ENCODE results near the gene CLCN1. TPM values are rescaled to one million over a fixed set of nuclear protein-coding genes. Genes with fewer than 3 reads are reported as not detected.

Gene CLCN1
- total RNA-seq, 4 donors from 2014 or later = 0.92 to 2.9 (median 1.7) TPM

DNA sequence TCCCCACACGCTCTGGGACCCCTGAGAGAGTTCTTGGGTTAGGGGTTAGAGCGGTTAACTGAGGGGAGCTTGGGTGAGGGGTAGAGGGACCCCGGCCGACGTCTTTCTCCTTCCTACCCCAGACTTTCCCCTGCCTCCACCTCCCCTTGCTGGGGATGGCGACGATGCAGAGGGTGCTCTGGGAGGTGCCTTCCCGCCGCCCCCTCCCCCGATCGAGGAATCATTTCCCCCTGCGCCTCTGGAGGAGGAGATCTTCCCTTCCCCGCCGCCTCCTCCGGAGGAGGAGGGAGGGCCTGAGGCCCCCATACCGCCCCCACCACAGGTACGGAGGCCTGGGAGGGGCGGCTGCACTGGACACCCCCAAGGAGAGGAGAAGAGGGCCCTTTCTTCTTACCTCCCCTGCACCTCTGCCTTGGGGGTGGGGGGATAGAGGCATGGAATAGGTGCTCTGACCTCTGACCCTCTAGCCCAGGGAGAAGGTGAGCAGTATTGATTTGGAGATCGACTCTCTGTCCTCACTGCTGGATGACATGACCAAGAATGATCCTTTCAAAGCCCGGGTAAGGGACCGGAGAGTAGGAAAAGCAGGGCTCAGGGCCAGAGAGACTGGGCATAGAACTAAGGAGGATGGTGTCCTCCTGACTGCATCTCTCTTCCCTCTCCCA lies 66.3 kb downstream of the CLCN1 start:
- Histone ChIP-seq H3K27me3 (no peaks in the 10 kb centered on the region), H3K36me3 (peaks cover 0 to under 1% of the 10 kb centered on the region in 2 donors), H3K4me3 (peak overlapping the region; percentile 78 to 99 (median 86)), H3K27ac (peak overlapping the region; percentile 92 to 100 (median 98)), H3K4me1 (peaks cover 51 to 57% of the 10 kb centered on the region in 2 donors), H3K9me3 (no peaks in the 10 kb centered on the region)
- ATAC-seq (no peak), DNase-seq (no peak)
- TF ChIP-seq CTCF (IDR thresholded peaks at IDR 0.05 in 4 of 5, conservative IDR thresholded peaks at IDR 0.05 in 1 of 5) (no peak), POLR2A (IDR thresholded peaks at IDR 0.05) (no peak)
- in situ Hi-C loops (cut with MboI; ENCODE audit: low sequenced_read_pairs in 4 of 4) (no loop called here), intact Hi-C loops (cut with DNase I; ENCODE audit: low total_unique reads) (loop anchor here (5.0 to 10.0 kb wide), 2 partner anchors 50 to 523 kb away; partner anchors contain the start of gene TCAF1)

DNA sequence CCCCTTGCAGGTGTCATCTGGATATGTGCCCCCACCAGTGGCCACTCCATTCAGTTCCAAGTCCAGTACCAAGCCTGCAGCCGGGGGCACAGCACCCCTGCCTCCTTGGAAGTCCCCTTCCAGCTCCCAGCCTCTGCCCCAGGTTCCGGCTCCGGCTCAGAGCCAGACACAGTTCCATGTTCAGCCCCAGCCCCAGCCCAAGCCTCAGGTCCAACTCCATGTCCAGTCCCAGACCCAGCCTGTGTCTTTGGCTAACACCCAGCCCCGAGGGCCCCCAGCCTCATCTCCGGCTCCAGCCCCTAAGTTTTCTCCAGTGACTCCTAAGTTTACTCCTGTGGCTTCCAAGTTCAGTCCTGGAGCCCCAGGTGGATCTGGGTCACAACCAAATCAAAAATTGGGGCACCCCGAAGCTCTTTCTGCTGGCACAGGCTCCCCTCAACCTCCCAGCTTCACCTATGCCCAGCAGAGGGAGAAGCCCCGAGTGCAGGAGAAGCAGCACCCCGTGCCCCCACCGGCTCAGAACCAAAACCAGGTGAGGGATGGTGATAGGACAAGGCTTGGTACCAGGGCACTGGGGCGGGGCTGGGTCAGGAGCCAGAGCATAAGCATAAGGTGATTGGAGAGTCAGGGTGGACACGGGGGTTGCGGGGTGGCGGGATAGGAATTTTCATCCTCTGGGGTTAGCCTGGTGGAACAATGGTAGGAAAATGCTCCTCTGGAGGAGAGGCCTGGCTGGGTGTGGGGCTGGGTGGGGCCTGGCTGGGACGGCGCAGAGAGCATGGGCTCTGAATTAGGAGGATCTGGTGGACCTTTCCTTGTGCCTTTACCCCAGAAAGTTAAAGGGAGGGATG lies 67.1 kb downstream of the CLCN1 start:
- DNase-seq (no peak), ATAC-seq (no peak)
- H3K27me3 ChIP-seq = no peaks in the 10 kb centered on the region
- H3K36me3 ChIP-seq = peaks cover 0 to 9% of the 10 kb centered on the region in 2 donors
- H3K4me3 ChIP-seq = peak overlapping the region; percentile 78 to 99 (median 86)
- intact Hi-C loops (cut with DNase I; ENCODE audit: low total_unique reads) (loop anchor here (5.0 to 10.0 kb wide), 2 partner anchors 51 to 522 kb away; partner anchors contain the start of gene TCAF1), in situ Hi-C loops (cut with MboI; ENCODE audit: low sequenced_read_pairs in 4 of 4) (no loop called here)
- H3K9me3 ChIP-seq = no peaks in the 10 kb centered on the region
- H3K4me1 ChIP-seq = peaks cover 51 to 57% of the 10 kb centered on the region in 2 donors
- no peak for TF ChIP-seq POLR2A (IDR thresholded peaks at IDR 0.05)
- no peak for TF ChIP-seq CTCF (IDR thresholded peaks at IDR 0.05 in 4 of 5, conservative IDR thresholded peaks at IDR 0.05 in 1 of 5)
- peak overlapping the region; percentile 92 to 100 (median 98) for H3K27ac ChIP-seq

GRCh38 chr7:143383642-143383957 lies 67.7 kb downstream of the CLCN1 start:
- in situ Hi-C loops (cut with MboI; ENCODE audit: low sequenced_read_pairs in 4 of 4) = no loop called here
- peak in 1 of 2 donors; percentile 48 for DNase-seq
- Histone ChIP-seq H3K27ac (peak overlapping the region; percentile 92 to 100 (median 98)), H3K9me3 (no peaks in the 10 kb centered on the region), H3K27me3 (no peaks in the 10 kb centered on the region), H3K4me3 (peak overlapping the region in 2 of 4 donors; percentile 78 to 99), H3K36me3 (peaks cover 0 to 14% of the 10 kb centered on the region in 2 donors), H3K4me1 (peaks cover 51 to 57% of the 10 kb centered on the region in 2 donors)
- intact Hi-C loops (cut with DNase I; ENCODE audit: low total_unique reads) = loop anchor here (5.0 to 10.0 kb wide), 2 partner anchors 51 to 521 kb away; partner anchors contain the start of gene TCAF1
- no peak for TF ChIP-seq CTCF (IDR thresholded peaks at IDR 0.05 in 4 of 5, conservative IDR thresholded peaks at IDR 0.05 in 1 of 5)
- no peak for TF ChIP-seq POLR2A (IDR thresholded peaks at IDR 0.05)
- ATAC-seq = no peak

DNA sequence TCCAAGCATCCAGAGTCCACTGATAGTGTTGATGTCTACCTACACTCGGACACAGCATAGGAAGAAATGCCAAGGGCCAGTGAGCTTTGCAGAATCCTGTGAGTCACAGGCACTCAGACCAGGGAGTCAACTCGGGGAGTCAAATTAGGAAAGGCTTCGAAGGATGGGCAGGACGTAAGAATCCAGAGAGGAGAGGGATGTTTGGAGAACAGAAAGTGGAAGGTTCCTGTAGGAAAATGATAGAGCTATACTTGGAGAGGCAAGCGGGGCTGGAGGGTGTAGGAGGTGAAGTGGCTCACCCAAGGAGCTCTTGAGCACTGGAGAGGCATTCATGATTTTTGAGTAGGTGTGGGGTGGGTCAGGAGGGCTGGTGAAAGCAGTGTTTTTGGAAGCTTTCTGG lies 68.2 kb downstream of the CLCN1 start:
- intact Hi-C loops (cut with DNase I; ENCODE audit: low total_unique reads) (loop anchor here (5.0 to 10.0 kb wide), 2 partner anchors 52 to 521 kb away; partner anchors contain the start of gene TCAF1), in situ Hi-C loops (cut with MboI; ENCODE audit: low sequenced_read_pairs in 4 of 4) (no loop called here)
- DNase-seq (peak in 1 of 2 donors; percentile 38), ATAC-seq (no peak)
- H3K27ac ChIP-seq = peak overlapping the region; percentile 92 to 100 (median 98)
- peaks cover 0 to 20% of the 10 kb centered on the region in 2 donors for H3K36me3 ChIP-seq
- TF ChIP-seq CTCF (IDR thresholded peaks at IDR 0.05 in 4 of 5, conservative IDR thresholded peaks at IDR 0.05 in 1 of 5) (no peak), POLR2A (IDR thresholded peaks at IDR 0.05) (no peak)
- H3K4me3 ChIP-seq = peak overlapping the region in 2 of 4 donors; percentile 24 to 78
- H3K9me3 ChIP-seq = no peaks in the 10 kb centered on the region
- peaks cover 49 to 52% of the 10 kb centered on the region in 2 donors for H3K4me1 ChIP-seq
- no peaks in the 10 kb centered on the region for H3K27me3 ChIP-seq

Measured in gastrocnemius medialis (tissue), 4 donors.